ENCODE results near the gene MS4A18.

DNA sequence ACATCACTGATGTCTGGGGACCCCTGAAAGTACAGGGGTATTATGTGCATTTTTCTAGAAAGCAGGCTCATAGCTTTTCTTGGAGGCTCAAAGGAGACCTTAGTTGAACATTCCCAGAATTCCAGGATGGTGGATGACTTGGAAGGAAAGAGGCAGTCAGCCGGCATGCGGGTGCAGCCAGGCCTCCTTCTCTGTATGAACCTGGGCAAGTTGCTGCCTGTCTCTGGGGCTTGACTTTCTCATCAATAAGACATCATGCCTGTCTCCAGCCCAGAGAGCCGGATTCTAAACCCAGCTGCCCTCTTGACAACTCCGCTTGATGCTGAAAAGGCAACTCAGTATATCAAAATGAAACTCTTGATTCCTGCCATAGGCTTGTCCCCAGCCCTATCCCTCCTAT lies 44.8 kb downstream of the MS4A18 start:
- no peak for TF ChIP-seq CTCF (conservative IDR thresholded peaks at IDR 0.05 in 1 of 2, IDR thresholded peaks at IDR 0.05 in 1 of 2; ENCODE audit: extremely low read depth in 1 of 2, insufficient read depth in 1 of 2, low read depth in 1 of 2, low read length in 2 of 2)
- no peak for TF ChIP-seq EZH2 (IDR thresholded peaks at IDR 0.05; ENCODE audit: borderline replicate concordance, low read length)

Measured in mammary epithelial cell (primary cell).